ENCODE data around the gene KLF11.
"Not testable (repeated sequence)": the region's sequence is repeated elsewhere in the genome, so short reads cannot be mapped to it uniquely, and the experiment has no call there.

The KLF11 gene

GRCh38 chr2:10030311-10030736, 13.0 kb upstream of the KLF11 start:
- Histone ChIP-seq H3K4me2 (ENCODE audit: low read length) (peak overlapping the region; percentile 8), H3K27ac (peak overlapping the region; percentile 33), H3K36me3 (ENCODE audit: control insufficient read depth, insufficient read depth, low read length) (no peaks in the 10 kb centered on the region), H3K4me3 (ENCODE audit: low read depth, low read length) (peak overlapping the region; percentile 28), H3K79me2 (peaks cover 2% of the 10 kb centered on the region), H3K9me3 (ENCODE audit: control insufficient read depth, low read length) (no peaks in the 10 kb centered on the region), H2AFZ (peak overlapping the region; percentile 79), H3K27me3 (ENCODE audit: control insufficient read depth, insufficient read depth, low read length) (no peaks in the 10 kb centered on the region), H3K4me1 (peaks cover 15% of the 10 kb centered on the region), H3K9ac (no peak overlapping the region)
- TF ChIP-seq CTCF (IDR thresholded peaks at IDR 0.05): no peak

GRCh38 chr2:10030798-10031197, 12.6 kb upstream of the KLF11 start:
- not testable (repeated sequence) for H3K27me3 ChIP-seq (ENCODE audit: control insufficient read depth, insufficient read depth, low read length); H3K9ac ChIP-seq; H3K9me3 ChIP-seq (ENCODE audit: control insufficient read depth, low read length); H3K79me2 ChIP-seq; H3K36me3 ChIP-seq (ENCODE audit: control insufficient read depth, insufficient read depth, low read length)
- H3K27ac ChIP-seq: peak overlapping the region; percentile 33
- H3K4me1 ChIP-seq: peaks cover 20% of the 10 kb centered on the region
- H3K4me3 ChIP-seq (ENCODE audit: low read depth, low read length): peak overlapping the region; percentile 28
- peak overlapping the region; percentile 8 for H3K4me2 ChIP-seq (ENCODE audit: low read length)
- peak overlapping the region; percentile 79 for H2AFZ ChIP-seq

GRCh38 chr2:10031886-10032745, 11.2 kb upstream of the KLF11 start:
- Histone ChIP-seq H3K36me3 (ENCODE audit: control insufficient read depth, insufficient read depth, low read length) (no peaks in the 10 kb centered on the region), H3K4me2 (ENCODE audit: low read length) (no peak overlapping the region), H3K4me3 (ENCODE audit: low read depth, low read length) (no peak overlapping the region), H3K4me1 (peaks cover 33% of the 10 kb centered on the region), H3K27ac (no peak overlapping the region), H3K79me2 (peaks cover 2% of the 10 kb centered on the region), H3K27me3 (ENCODE audit: control insufficient read depth, insufficient read depth, low read length) (no peaks in the 10 kb centered on the region), H3K9me3 (ENCODE audit: control insufficient read depth, low read length) (no peaks in the 10 kb centered on the region), H2AFZ (no peak overlapping the region), H3K9ac (no peak overlapping the region)
- TF ChIP-seq CTCF (IDR thresholded peaks at IDR 0.05): no peak

GRCh38 chr2:10032746-10033105, 10.6 kb upstream of the KLF11 start:
- H3K4me3 ChIP-seq (ENCODE audit: low read depth, low read length): no peak overlapping the region
- H3K36me3 ChIP-seq (ENCODE audit: control insufficient read depth, insufficient read depth, low read length): no peaks in the 10 kb centered on the region
- no peak overlapping the region for H3K9ac ChIP-seq
- no peaks in the 10 kb centered on the region for H3K27me3 ChIP-seq (ENCODE audit: control insufficient read depth, insufficient read depth, low read length)
- peaks cover 38% of the 10 kb centered on the region for H3K4me1 ChIP-seq
- H3K27ac ChIP-seq: no peak overlapping the region
- TF ChIP-seq CTCF (IDR thresholded peaks at IDR 0.05): no peak
- no peak overlapping the region for H3K4me2 ChIP-seq (ENCODE audit: low read length)
- H3K79me2 ChIP-seq: peaks cover 2% of the 10 kb centered on the region
- no peak overlapping the region for H2AFZ ChIP-seq
- no peaks in the 10 kb centered on the region for H3K9me3 ChIP-seq (ENCODE audit: control insufficient read depth, low read length)

GRCh38 chr2:10033251-10034006, 9.9 kb upstream of the KLF11 start:
- peaks cover 2% of the 10 kb centered on the region for H3K79me2 ChIP-seq
- no peak overlapping the region for H3K27ac ChIP-seq
- no peak overlapping the region for H3K9ac ChIP-seq
- H3K27me3 ChIP-seq (ENCODE audit: control insufficient read depth, insufficient read depth, low read length): no peaks in the 10 kb centered on the region
- no peak for TF ChIP-seq CTCF (IDR thresholded peaks at IDR 0.05)
- no peak overlapping the region for H3K4me3 ChIP-seq (ENCODE audit: low read depth, low read length)
- H3K4me1 ChIP-seq: peaks cover 38% of the 10 kb centered on the region
- H3K36me3 ChIP-seq (ENCODE audit: control insufficient read depth, insufficient read depth, low read length): no peaks in the 10 kb centered on the region
- no peak overlapping the region for H2AFZ ChIP-seq
- no peak overlapping the region for H3K4me2 ChIP-seq (ENCODE audit: low read length)
- H3K9me3 ChIP-seq (ENCODE audit: control insufficient read depth, low read length): no peaks in the 10 kb centered on the region
